ENCODE results near the gene ARSK. TPM values are rescaled to one million over a fixed set of nuclear protein-coding genes. Genes with fewer than 3 reads are reported as not detected.

The ARSK gene
- total and polyA plus RNA-seq, 2 of the 13 experiments (the other 11 are each of a cell fraction or from before 2014, with no cell fraction given), result 7.9 TPM

DNA sequence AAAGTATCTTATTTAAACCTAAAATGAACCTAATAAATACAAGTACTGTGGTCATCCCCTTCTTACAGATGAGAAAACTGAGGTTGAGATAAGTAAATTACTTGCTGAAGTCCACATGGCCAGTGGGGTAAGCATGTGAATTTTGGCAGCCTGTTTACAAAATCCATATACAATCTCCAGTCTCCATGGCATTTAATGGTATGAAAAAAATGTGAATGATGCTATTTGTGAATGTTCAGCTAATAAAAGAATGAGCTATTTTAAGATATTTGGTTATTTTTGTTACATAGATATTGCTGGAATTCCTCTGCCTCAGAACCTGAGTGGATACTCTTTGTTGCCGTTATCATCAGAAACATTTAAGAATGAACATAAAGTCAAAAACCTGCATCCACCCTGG, 45.7 kb downstream of the ARSK start:
- BruUV-seq (replicated peaks), result no TSS peak
- Histone ChIP-seq H2AFZ (ENCODE audit: low read length) (no peak overlapping the region), H3K9me3 (ENCODE audit: low read length) (no peaks in the 10 kb centered on the region)

More for the DNA sequence above, 45.7 kb downstream of the ARSK start:
- Histone ChIP-seq H3K9ac (ENCODE audit: insufficient read depth, low read depth, low read length) (no peak overlapping the region), H3K27me3 (ENCODE audit: control insufficient read depth in 1 of 2, insufficient read depth in 2 of 2, low read length in 2 of 2) (no peaks in the 10 kb centered on the region), H3K4me3 (replicated peaks in 1 of 3; ENCODE audit: insufficient read depth in 1 of 3, low read depth in 2 of 3, low read length in 3 of 3) (no peak overlapping the region), H3K36me3 (replicated peaks in 1 of 2; ENCODE audit: control insufficient read depth in 1 of 2, insufficient read depth in 2 of 2, low read length in 2 of 2) (no peaks in the 10 kb centered on the region; a peak in 1 of 5 replicates), H3K4me1 (ENCODE audit: insufficient read depth, low read length) (no peaks in the 10 kb centered on the region), H3K4me2 (ENCODE audit: low read depth, low read length) (no peak overlapping the region), H4K20me1 (ENCODE audit: insufficient read depth, low read length) (no peaks in the 10 kb centered on the region), H3K27ac (ENCODE audit: extremely low read length, insufficient read depth, low read length) (no peak overlapping the region), H3K79me2 (ENCODE audit: insufficient read depth, low read length) (no peaks in the 10 kb centered on the region)
- no peak for DNase-seq (ENCODE audit: low spot score)
- 100% methylated on average over 1 of the region's 1 CpG for WGBS (ENCODE audit: low lambda C conversion rate)
- intact Hi-C loops (cut with micrococcal nuclease; ENCODE audit: unreplicated experiment) (no loop called here), in situ Hi-C loops (cut with HindIII; ENCODE audit: extremely low pct_ligation_motif_present, low pct_unique_long_range_greater_than_20kb) (no loop called here)
- POLR2A ChIA-PET, result no interaction called here
- CTCF ChIA-PET (ENCODE audit: low intra/inter-chr PET ratio, low total read pairs), result no interaction called here
- FAIRE-seq, result no peak
- TF ChIP-seq ZNF292 (CRISPR knock-in tag; IDR thresholded peaks at IDR 0.05; ENCODE audit: borderline replicate concordance, low read depth) (no peak), ZNF253 (CRISPR knock-in tag; IDR thresholded peaks at IDR 0.05; ENCODE audit: borderline replicate concordance) (no peak), HMG20A (CRISPR knock-in tag; IDR thresholded peaks at IDR 0.05; ENCODE audit: borderline replicate concordance) (no peak), RFXANK (CRISPR knock-in tag; IDR thresholded peaks at IDR 0.05) (no peak), ZNF839 (CRISPR knock-in tag; IDR thresholded peaks at IDR 0.05; ENCODE audit: borderline replicate concordance) (no peak), SKI (IDR thresholded peaks at IDR 0.05; ENCODE audit: partially characterized antibody) (no peak), SMAD3 (CRISPR knock-in tag; IDR thresholded peaks at IDR 0.05) (no peak), SETDB1 (CRISPR knock-in tag; IDR thresholded peaks at IDR 0.05; ENCODE audit: borderline replicate concordance) (no peak), HNRNPUL1 (IDR thresholded peaks at IDR 0.05; ENCODE audit: low read depth, low read length) (no peak), ZNF501 (CRISPR knock-in tag; IDR thresholded peaks at IDR 0.05) (no peak), HOXD1 (CRISPR knock-in tag; IDR thresholded peaks at IDR 0.05) (no peak), ZNF549 (CRISPR knock-in tag; IDR thresholded peaks at IDR 0.05) (no peak), ZNF383 (CRISPR knock-in tag; IDR thresholded peaks at IDR 0.05; ENCODE audit: borderline replicate concordance) (no peak), ZNF510 (CRISPR knock-in tag; IDR thresholded peaks at IDR 0.05; ENCODE audit: low read depth) (no peak)
- TF ChIP-seq, protein P1, sequence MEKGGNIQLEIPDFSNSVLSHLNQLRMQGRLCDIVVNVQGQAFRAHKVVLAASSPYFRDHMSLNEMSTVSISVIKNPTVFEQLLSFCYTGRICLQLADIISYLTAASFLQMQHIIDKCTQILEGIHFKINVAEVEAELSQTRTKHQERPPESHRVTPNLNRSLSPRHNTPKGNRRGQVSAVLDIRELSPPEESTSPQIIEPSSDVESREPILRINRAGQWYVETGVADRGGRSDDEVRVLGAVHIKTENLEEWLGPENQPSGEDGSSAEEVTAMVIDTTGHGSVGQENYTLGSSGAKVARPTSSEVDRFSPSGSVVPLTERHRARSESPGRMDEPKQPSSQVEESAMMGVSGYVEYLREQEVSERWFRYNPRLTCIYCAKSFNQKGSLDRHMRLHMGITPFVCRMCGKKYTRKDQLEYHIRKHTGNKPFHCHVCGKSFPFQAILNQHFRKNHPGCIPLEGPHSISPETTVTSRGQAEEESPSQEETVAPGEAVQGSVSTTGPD (CRISPR knock-in tag; IDR thresholded peaks at IDR 0.05), result no peak
- TF ChIP-seq, protein P2, sequence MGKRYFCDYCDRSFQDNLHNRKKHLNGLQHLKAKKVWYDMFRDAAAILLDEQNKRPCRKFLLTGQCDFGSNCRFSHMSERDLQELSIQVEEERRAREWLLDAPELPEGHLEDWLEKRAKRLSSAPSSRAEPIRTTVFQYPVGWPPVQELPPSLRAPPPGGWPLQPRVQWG (CRISPR knock-in tag; IDR thresholded peaks at IDR 0.05; ENCODE audit: borderline replicate concordance, low read depth), result no peak
- TF ChIP-seq, protein P3, sequence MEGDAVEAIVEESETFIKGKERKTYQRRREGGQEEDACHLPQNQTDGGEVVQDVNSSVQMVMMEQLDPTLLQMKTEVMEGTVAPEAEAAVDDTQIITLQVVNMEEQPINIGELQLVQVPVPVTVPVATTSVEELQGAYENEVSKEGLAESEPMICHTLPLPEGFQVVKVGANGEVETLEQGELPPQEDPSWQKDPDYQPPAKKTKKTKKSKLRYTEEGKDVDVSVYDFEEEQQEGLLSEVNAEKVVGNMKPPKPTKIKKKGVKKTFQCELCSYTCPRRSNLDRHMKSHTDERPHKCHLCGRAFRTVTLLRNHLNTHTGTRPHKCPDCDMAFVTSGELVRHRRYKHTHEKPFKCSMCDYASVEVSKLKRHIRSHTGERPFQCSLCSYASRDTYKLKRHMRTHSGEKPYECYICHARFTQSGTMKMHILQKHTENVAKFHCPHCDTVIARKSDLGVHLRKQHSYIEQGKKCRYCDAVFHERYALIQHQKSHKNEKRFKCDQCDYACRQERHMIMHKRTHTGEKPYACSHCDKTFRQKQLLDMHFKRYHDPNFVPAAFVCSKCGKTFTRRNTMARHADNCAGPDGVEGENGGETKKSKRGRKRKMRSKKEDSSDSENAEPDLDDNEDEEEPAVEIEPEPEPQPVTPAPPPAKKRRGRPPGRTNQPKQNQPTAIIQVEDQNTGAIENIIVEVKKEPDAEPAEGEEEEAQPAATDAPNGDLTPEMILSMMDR (CRISPR knock-in tag; IDR thresholded peaks at IDR 0.05), result no peak
- ATAC-seq, result no peak

Measured in HepG2 (cell line).